SH-SY5Y (cell line): Measurements from ENCODE around the gene GSTT2.

Experiments
- GATA2 ChIP-seq: IDR thresholded peaks from 2 replicates; pipeline ENCODE4 v1.6.1; 2011; ENCODE audit warnings: mild to moderate bottlenecking, low read depth, low read length
- GATA3 ChIP-seq: IDR thresholded peaks from 2 replicates; pipeline ENCODE4 v1.6.1; 2011; ENCODE audit warnings: low read depth, mild to moderate bottlenecking, low read length, moderate library complexity

GSTT2 gene

GRCh38 chr22:24026056-24026455 lies 46.1 kb downstream of the GSTT2 start:
- TF ChIP-seq GATA2 (no peak), GATA3 (no peak)

GRCh38 chr22:24026733-24027132 lies 46.8 kb downstream of the GSTT2 start:
- TF ChIP-seq GATA2 (no peak), GATA3 (no peak)

DNA sequence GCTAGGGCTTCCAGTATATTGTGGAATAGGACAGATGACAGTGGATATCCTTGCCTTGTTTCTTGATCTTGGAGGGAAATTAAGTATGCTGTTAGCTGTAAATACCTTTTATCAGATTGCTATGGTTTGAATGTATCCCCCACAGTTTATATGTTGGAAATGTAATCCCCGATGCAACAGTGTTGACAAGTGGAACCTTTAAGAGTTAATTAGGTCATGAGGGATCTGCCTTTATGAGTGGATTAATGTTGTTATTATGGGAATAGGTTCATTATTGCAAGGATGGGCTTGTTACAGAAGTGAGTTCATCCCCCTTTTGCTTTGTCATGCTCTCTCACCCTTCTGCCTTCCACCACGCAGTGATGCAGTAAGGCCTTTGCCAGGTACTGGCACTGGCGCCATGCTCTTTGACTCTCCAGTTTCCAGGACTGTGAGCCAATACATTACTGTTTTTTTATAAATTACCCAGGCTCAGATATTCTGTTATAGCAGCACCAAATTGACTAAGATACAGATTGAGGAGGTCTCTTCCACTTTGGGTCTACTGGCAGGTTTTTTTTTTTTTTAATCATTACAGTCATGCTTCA lies 47.5 kb downstream of the GSTT2 start:
- TF ChIP-seq GATA2 (no peak), GATA3 (no peak)

- no peak for TF ChIP-seq GATA2
- TF ChIP-seq GATA3, result no peak
These were observed 48.1 kb downstream of the GSTT2 start for GRCh38 chr22:24027991-24028390.

DNA sequence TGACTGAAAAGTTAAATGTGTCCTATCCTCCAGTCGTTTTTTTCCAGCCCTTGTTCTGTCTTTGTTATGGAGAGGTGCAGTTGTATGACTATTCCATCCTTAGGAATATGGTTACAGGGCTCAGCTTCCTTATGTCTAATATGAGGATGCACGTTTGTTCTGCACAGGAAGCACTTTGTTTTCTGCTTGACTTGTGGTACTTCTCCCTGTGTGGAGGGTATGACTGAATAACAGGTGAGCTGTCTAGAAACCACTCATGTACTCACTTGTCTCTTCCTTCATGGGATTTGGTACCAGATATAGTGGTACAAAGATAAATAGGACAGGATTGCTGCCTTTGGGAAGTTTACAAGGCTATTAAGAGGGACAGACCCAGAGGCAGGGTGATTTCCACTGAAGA lies 48.6 kb downstream of the GSTT2 start:
- TF ChIP-seq GATA3 (no peak), GATA2 (no peak)

- TF ChIP-seq GATA2 (no peak), GATA3 (no peak)
These were observed 49.4 kb downstream of the GSTT2 start for GRCh38 chr22:24029304-24029703.

- no peak for TF ChIP-seq GATA3
- no peak for TF ChIP-seq GATA2
These were observed 50.3 kb downstream of the GSTT2 start for GRCh38 chr22:24030186-24030702.
